ENCODE data around the gene EPS15.
"Not testable (repeated sequence)": the region's sequence is repeated elsewhere in the genome, so short reads cannot be mapped to it uniquely, and the experiment has no call there.

The EPS15 gene

DNA sequence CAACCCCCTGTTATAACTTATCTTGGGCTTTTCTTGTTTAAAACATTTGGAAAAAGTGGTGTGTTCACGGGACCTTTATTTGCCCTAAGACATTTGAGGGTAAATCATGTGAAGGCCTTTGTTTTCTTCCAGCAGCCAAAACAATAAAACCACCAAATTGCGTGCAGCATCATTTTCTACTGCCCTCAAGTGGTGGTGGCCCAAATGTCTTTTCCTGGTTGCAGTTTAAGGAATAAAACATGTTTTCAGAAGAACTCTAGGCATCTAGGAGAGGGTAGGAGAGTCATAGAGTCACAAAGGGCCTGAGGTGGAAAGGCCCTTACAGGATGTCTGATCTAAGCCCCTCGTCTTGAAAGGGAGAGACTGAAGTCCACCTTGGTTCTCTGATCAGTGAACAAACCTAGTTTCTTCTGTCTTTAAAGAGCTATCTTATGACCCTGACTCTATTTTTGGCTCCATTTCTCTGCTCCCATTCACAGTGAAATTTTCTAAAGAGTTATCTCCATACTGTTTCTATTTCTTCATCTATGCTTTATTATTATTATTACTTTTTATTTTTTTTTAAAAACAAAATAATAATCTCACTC lies 16.0 kb upstream of the EPS15 start:
- CTCF ChIA-PET = interaction anchor here (0.6 to 1.9 kb wide), 12 partner anchors 10 to 1262 kb away, joined by 3 to 15 read pairs (median 3); no protein-coding TSS in a partner anchor
- no peak for TF ChIP-seq FOXK2 (IDR thresholded peaks at IDR 0.05)
- TF ChIP-seq PKNOX1 (IDR thresholded peaks at IDR 0.05) = no peak
- TF ChIP-seq BHLHE40 (IDR thresholded peaks at IDR 0.05; ENCODE audit: borderline replicate concordance) = no peak
- TF ChIP-seq FOXM1 (IDR thresholded peaks at IDR 0.05; ENCODE audit: borderline replicate concordance) = no peak
- no peak for TF ChIP-seq LEF1 (IDR thresholded peaks at IDR 0.05; ENCODE audit: borderline replicate concordance)
- no peak for TF ChIP-seq TARDBP (IDR thresholded peaks at IDR 0.05)
- TF ChIP-seq L3MBTL2 (conservative IDR thresholded peaks at IDR 0.05) = no peak
- TF ChIP-seq CTBP1 (IDR thresholded peaks at IDR 0.05; ENCODE audit: borderline replicate concordance) = no peak
- no peak for TF ChIP-seq ELF4 (IDR thresholded peaks at IDR 0.05)
- TF ChIP-seq FOXA1 (IDR thresholded peaks at IDR 0.05) = no peak
- TF ChIP-seq SUZ12 (IDR thresholded peaks at IDR 0.05) = no peak
- TF ChIP-seq NFRKB (IDR thresholded peaks at IDR 0.05) = no peak
- peak; percentile 58 for DNase-seq (ENCODE audit: extremely low spot score)
- POLR2A ChIA-PET = no interaction called here

DNA sequence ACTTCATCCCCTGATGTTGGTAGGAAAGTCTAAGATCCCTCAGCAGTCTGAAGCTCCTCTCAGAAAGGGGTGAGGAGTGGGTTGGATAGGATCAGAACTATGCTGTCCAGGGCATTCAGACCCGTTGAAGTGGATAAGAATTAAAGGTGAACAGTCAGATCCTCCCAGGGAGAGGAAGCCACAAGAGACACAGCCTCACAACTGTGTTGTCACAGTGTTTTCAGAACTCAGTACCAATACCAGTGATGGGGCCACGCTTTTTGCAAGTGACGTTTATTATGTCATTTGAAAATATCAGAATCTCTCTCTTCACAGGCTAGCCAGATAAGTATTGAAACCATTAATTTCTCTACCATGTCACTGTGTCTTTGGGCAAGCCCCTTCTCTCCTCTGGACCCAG lies 15.4 kb upstream of the EPS15 start:
- ChIA-PET CTCF (interaction anchor here (0.7 to 1.9 kb wide), 4 partner anchors 11 to 194 kb away, joined by 3 to 15 read pairs (median 4); no protein-coding TSS in a partner anchor), POLR2A (no interaction called here)
- no peak for TF ChIP-seq FOXK2 (IDR thresholded peaks at IDR 0.05)
- no peak for TF ChIP-seq HDGF (IDR thresholded peaks at IDR 0.05; ENCODE audit: borderline replicate concordance)
- TF ChIP-seq SP1 (IDR thresholded peaks at IDR 0.05) = no peak
- TF ChIP-seq BHLHE40 (IDR thresholded peaks at IDR 0.05; ENCODE audit: borderline replicate concordance) = no peak
- no peak for TF ChIP-seq LEF1 (IDR thresholded peaks at IDR 0.05; ENCODE audit: borderline replicate concordance)
- no peak for DNase-seq (ENCODE audit: extremely low spot score)

DNA sequence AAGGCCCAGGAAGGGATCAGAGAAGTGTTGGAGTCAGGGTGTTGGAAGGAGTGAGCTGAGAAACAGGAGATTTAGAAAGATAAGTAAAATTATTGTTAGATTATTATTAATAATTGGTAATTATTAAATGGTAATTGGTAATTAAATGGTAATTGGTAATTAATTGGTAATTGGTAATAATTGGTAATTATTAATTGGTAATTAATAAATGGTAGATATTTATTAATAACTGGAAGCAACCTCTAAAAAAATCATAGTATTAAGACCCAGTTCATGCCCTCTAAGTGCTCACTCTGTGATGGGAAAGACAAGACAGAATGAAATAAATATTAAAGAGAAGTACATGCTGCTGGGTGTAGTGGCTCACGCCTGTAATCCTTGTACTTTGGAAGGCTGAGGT lies 13.8 kb upstream of the EPS15 start:
- no peak for TF ChIP-seq TARDBP (IDR thresholded peaks at IDR 0.05)
- no peak for TF ChIP-seq SUZ12 (IDR thresholded peaks at IDR 0.05)
- TF ChIP-seq BHLHE40 (IDR thresholded peaks at IDR 0.05; ENCODE audit: borderline replicate concordance) = no peak
- TF ChIP-seq SP1 (IDR thresholded peaks at IDR 0.05) = no peak
- TF ChIP-seq HDGF (IDR thresholded peaks at IDR 0.05; ENCODE audit: borderline replicate concordance) = no peak
- TF ChIP-seq L3MBTL2 (conservative IDR thresholded peaks at IDR 0.05) = no peak
- TF ChIP-seq FOXK2 (IDR thresholded peaks at IDR 0.05) = no peak
- no peak for TF ChIP-seq ARNT (IDR thresholded peaks at IDR 0.05)
- TF ChIP-seq FOXA1 (IDR thresholded peaks at IDR 0.05) = no peak
- no peak for TF ChIP-seq NFRKB (IDR thresholded peaks at IDR 0.05)
- TF ChIP-seq LEF1 (IDR thresholded peaks at IDR 0.05; ENCODE audit: borderline replicate concordance) = no peak
- TF ChIP-seq PKNOX1 (IDR thresholded peaks at IDR 0.05) = no peak
- POLR2A ChIA-PET = no interaction called here

DNA sequence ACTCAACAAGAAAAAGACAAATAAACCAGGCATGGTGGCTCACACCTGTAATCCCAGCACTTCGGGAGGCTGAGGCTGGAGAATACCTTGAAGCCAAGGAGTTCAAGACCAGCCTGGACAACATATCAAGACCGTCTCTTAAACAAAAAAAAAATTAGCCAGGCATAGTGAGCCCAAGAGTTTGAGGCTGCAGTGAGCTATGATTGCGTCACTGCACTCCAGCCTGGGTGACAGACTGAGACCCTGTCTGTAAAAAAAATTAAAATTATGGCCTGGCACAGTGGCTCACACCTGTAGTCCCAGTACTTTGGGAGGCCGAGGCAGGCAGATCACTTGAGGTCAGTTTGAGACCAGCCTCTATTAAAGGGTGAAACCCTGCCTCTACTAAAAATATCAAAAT lies 11.4 kb upstream of the EPS15 start:
- POLR2A ChIA-PET; CTCF ChIA-PET; DNase-seq (ENCODE audit: extremely low spot score): not testable (repeated sequence)

More for the DNA sequence above, 13.8 kb upstream of the EPS15 start:
- DNase-seq (ENCODE audit: extremely low spot score) = no peak
- CTCF ChIA-PET = no interaction called here

- ChIA-PET CTCF (no interaction called here), POLR2A (no interaction called here)
- no peak for DNase-seq (ENCODE audit: extremely low spot score)
- TF ChIP-seq BHLHE40 (IDR thresholded peaks at IDR 0.05; ENCODE audit: borderline replicate concordance) = no peak
- no peak for TF ChIP-seq ZNF384 (IDR thresholded peaks at IDR 0.05)
- TF ChIP-seq L3MBTL2 (conservative IDR thresholded peaks at IDR 0.05) = no peak
- TF ChIP-seq PKNOX1 (IDR thresholded peaks at IDR 0.05) = no peak
- no peak for TF ChIP-seq HDGF (IDR thresholded peaks at IDR 0.05; ENCODE audit: borderline replicate concordance)
- TF ChIP-seq SP1 (IDR thresholded peaks at IDR 0.05) = no peak
- TF ChIP-seq LEF1 (IDR thresholded peaks at IDR 0.05; ENCODE audit: borderline replicate concordance) = no peak
- no peak for TF ChIP-seq ELF4 (IDR thresholded peaks at IDR 0.05)
- TF ChIP-seq ARNT (IDR thresholded peaks at IDR 0.05) = no peak
- no peak for TF ChIP-seq FOXK2 (IDR thresholded peaks at IDR 0.05)
- TF ChIP-seq FOXA1 (IDR thresholded peaks at IDR 0.05) = no peak
- no peak for TF ChIP-seq CTBP1 (IDR thresholded peaks at IDR 0.05; ENCODE audit: borderline replicate concordance)
- no peak for TF ChIP-seq TARDBP (IDR thresholded peaks at IDR 0.05)
- no peak for TF ChIP-seq NFRKB (IDR thresholded peaks at IDR 0.05)
Measured at GRCh38 chr1:51527144-51527543, 8.1 kb upstream of the EPS15 start.

GRCh38 chr1:51526248-51526647 lies 7.2 kb upstream of the EPS15 start:
- ChIA-PET POLR2A (no interaction called here), CTCF (no interaction called here)
- DNase-seq (ENCODE audit: extremely low spot score) = no peak
- TF ChIP-seq BHLHE40 (IDR thresholded peaks at IDR 0.05; ENCODE audit: borderline replicate concordance) = no peak
- no peak for TF ChIP-seq PKNOX1 (IDR thresholded peaks at IDR 0.05)
- no peak for TF ChIP-seq FOXM1 (IDR thresholded peaks at IDR 0.05; ENCODE audit: borderline replicate concordance)
- TF ChIP-seq ARNT (IDR thresholded peaks at IDR 0.05) = no peak
- TF ChIP-seq NFRKB (IDR thresholded peaks at IDR 0.05) = no peak
- TF ChIP-seq ZNF384 (IDR thresholded peaks at IDR 0.05) = no peak
- TF ChIP-seq LEF1 (IDR thresholded peaks at IDR 0.05; ENCODE audit: borderline replicate concordance) = no peak
- TF ChIP-seq HDGF (IDR thresholded peaks at IDR 0.05; ENCODE audit: borderline replicate concordance) = no peak
- TF ChIP-seq SP1 (IDR thresholded peaks at IDR 0.05) = no peak
- no peak for TF ChIP-seq FOXA1 (IDR thresholded peaks at IDR 0.05)
- no peak for TF ChIP-seq SUZ12 (IDR thresholded peaks at IDR 0.05)
- no peak for TF ChIP-seq ELF4 (IDR thresholded peaks at IDR 0.05)
- TF ChIP-seq CTBP1 (IDR thresholded peaks at IDR 0.05; ENCODE audit: borderline replicate concordance) = no peak
- TF ChIP-seq L3MBTL2 (conservative IDR thresholded peaks at IDR 0.05) = no peak
- TF ChIP-seq FOXK2 (IDR thresholded peaks at IDR 0.05) = no peak
- no peak for TF ChIP-seq TARDBP (IDR thresholded peaks at IDR 0.05)

Data from HEK293T (cell line).